Endothelial cell of umbilical vein (primary cell): Measurements from ENCODE around the gene TLR8. TPM values are rescaled to one million over a fixed set of nuclear protein-coding genes. Genes with fewer than 3 reads are reported as not detected.

Experiments used
- BruUV-seq: library from RNA; stranded (reverse); fragments of 400-500 nt; replicated peaks from 2 replicates; lab custom pipeline; 2021; lab: Mats Ljungman, UMichigan
- CTCF ChIA-PET: fragments of 300-600, 350-600 bp; sonication (Branson Sonifier 250); formaldehyde crosslinking; loops from one replicate; lab custom pipeline; 2021; ENCODE audit warnings: antibody characterized with exemption, inconsistent platforms; lab: Charles Lee
- POLR2A ChIA-PET: fragments of 300-600, 350-600 bp; sonication (Branson Sonifier 250); formaldehyde crosslinking; loops from one replicate; lab custom pipeline; 2021; ENCODE audit warnings: antibody characterized with exemption, inconsistent platforms; lab: Charles Lee
- DNase-seq: peaks from one replicate; pipeline ENCODE4 v3.0.0-alpha.2; 2011; ENCODE audit warnings: low read depth, low spot score
- FAIRE-seq: peaks from 2 replicates; lab custom pipeline; 2011; peaks lifted over from hg19 to GRCh38; lab: Jason Lieb, UNC
- H2AFZ ChIP-seq: 2 replicates; pipeline ENCODE4 v1.6.0; 2012; ENCODE audit warnings: low read depth, low read length, control low read depth, inconsistent platforms
- H3K27ac ChIP-seq: 2 replicates; pipeline ENCODE4 v1.5.1; 2011; ENCODE audit warnings: low read depth, mild to moderate bottlenecking, control low read depth, low read length, moderate library complexity; ENCODE audit not compliant: insufficient read depth
- H3K27me3 ChIP-seq, 2 experiments: 2 replicates each; pipeline versions ENCODE4 v1.6.0 to v1.6.1; 2011; ENCODE audit warnings: low read length in 2 of 2, mixed read lengths in 1 of 2; ENCODE audit not compliant: control insufficient read depth in 2 of 2, insufficient read depth in 2 of 2
- H3K36me3 ChIP-seq, 2 experiments: 2 replicates in 1 of 2; 3 replicates in 1 of 2; pipeline ENCODE4 v1.5.1; 2011; ENCODE audit warnings: low read length in 2 of 2, mild to moderate bottlenecking in 1 of 2, moderate library complexity in 1 of 2; ENCODE audit not compliant: control insufficient read depth in 2 of 2, insufficient read depth in 2 of 2; ENCODE audit errors: extremely low read depth in 1 of 2
- H3K4me1 ChIP-seq: 3 replicates; pipeline ENCODE4 v1.5.1; 2011; ENCODE audit warnings: mild to moderate bottlenecking, low read length; ENCODE audit not compliant: control insufficient read depth, insufficient read depth; ENCODE audit errors: extremely low read depth
- H3K4me2 ChIP-seq: 2 replicates; pipeline ENCODE4 v1.6.1; 2011; ENCODE audit warnings: low read length, control low read depth, mixed read lengths; ENCODE audit not compliant: insufficient read depth
- H3K4me3 ChIP-seq, 3 experiments: fragments of 200-600 bp in 1 of 3; sonication (generic), shearing (Covaris generic) in 1 of 3; replicated peaks in 1 of 3; 2 replicates each; pipeline ENCODE4 v1.5.1; 2011 to 2016; ENCODE audit warnings: control low read depth in 3 of 3, low read length in 3 of 3, mild to moderate bottlenecking in 2 of 3, inconsistent platforms in 1 of 3, low read depth in 1 of 3, moderate library complexity in 1 of 3; ENCODE audit not compliant: insufficient read depth in 1 of 3
- H3K79me2 ChIP-seq: 2 replicates; pipeline ENCODE4 v1.6.0; 2012; ENCODE audit warnings: low read length, inconsistent platforms; ENCODE audit not compliant: control insufficient read depth, insufficient read depth
- H3K9ac ChIP-seq: replicated peaks from 2 replicates; pipeline ENCODE3; 2011; ENCODE audit warnings: low read length, control low read depth; ENCODE audit not compliant: insufficient read depth; ENCODE audit errors: extremely low read depth
- H3K9me1 ChIP-seq: replicated peaks from 3 replicates; pipeline ENCODE4 v1.6.0; 2011; ENCODE audit warnings: mild to moderate bottlenecking, low read length; ENCODE audit not compliant: control insufficient read depth, insufficient read depth; ENCODE audit errors: extremely low read depth
- H3K9me3 ChIP-seq: replicated peaks from 2 replicates; pipeline ENCODE4 v1.5.1; 2012; ENCODE audit warnings: low read length, inconsistent platforms; ENCODE audit not compliant: control insufficient read depth, insufficient read depth
- H4K20me1 ChIP-seq: replicated peaks from 2 replicates; pipeline ENCODE3; 2011; ENCODE audit warnings: mild to moderate bottlenecking, low read length; ENCODE audit not compliant: control insufficient read depth, insufficient read depth; ENCODE audit errors: extremely low read depth
- CTCF ChIP-seq, 2 donors: IDR thresholded peaks; 1 replicate in 1 of 2; 2 replicates in 1 of 2; pipeline ENCODE4 v1.5.1; 2011; ENCODE audit warnings: low read length in 2 of 2, mild to moderate bottlenecking in 2 of 2, moderate library complexity in 2 of 2, control low read depth in 1 of 2, inconsistent platforms in 1 of 2, low read depth in 1 of 2; ENCODE audit not compliant: insufficient read depth in 1 of 2; ENCODE audit errors: extremely low read depth in 1 of 2
- EZH2 ChIP-seq: IDR thresholded peaks from 2 replicates; pipeline ENCODE4 v1.6.1; 2012; ENCODE audit warnings: borderline replicate concordance, low read depth, mild to moderate bottlenecking, moderate library complexity, low read length, inconsistent platforms; ENCODE audit not compliant: severe bottlenecking
- FOS ChIP-seq: IDR thresholded peaks from 2 replicates; pipeline ENCODE4 v1.6.1; 2011; ENCODE audit warnings: mild to moderate bottlenecking, low read length, moderate library complexity, borderline replicate concordance; ENCODE audit not compliant: insufficient read depth
- GATA2 ChIP-seq: IDR thresholded peaks from 2 replicates; pipeline ENCODE4 v1.7.0; 2011; ENCODE audit warnings: low read depth, mild to moderate bottlenecking, moderate library complexity, mixed read lengths, low read length; ENCODE audit not compliant: insufficient read length, insufficient read depth
- JUN ChIP-seq: IDR thresholded peaks from 2 replicates; pipeline ENCODE4 v1.6.1; 2011; ENCODE audit warnings: borderline replicate concordance, low read depth; ENCODE audit not compliant: insufficient read length, insufficient read depth
- MYC ChIP-seq: IDR thresholded peaks from one replicate; pipeline ENCODE4 v1.6.1; 2011; ENCODE audit warnings: mild to moderate bottlenecking, low read depth, low read length
- POLR2A ChIP-seq: IDR thresholded peaks from 2 replicates; pipeline ENCODE4 v1.6.1; 2012; ENCODE audit warnings: low read depth, mild to moderate bottlenecking, control low read depth, low read length
- POLR2AphosphoS5 ChIP-seq: IDR thresholded peaks from 2 replicates; pipeline ENCODE4 v1.6.1; 2012; ENCODE audit warnings: low read depth, mild to moderate bottlenecking, control low read depth, low read length, moderate library complexity; ENCODE audit not compliant: insufficient read depth
- dilution Hi-C: fragments of 300-500 bp; cut with MboI; formaldehyde crosslinking; loops from one replicate; pipeline ENCODE4 v1.15.0; 2019; ENCODE audit warnings: low sequenced_read_pairs; ENCODE audit not compliant: extremely low pct_ligation_motif_present
- intact Hi-C: fragments of 100-400 bp; cut with micrococcal nuclease; formaldehyde crosslinking; loops from one replicate; pipeline ENCODE4 v1.10.0; 2022
- polyA plus RNA-seq, 4 experiments: library from polyadenylated mRNA; depleted of rRNA in 3 of 4; stranded (reverse) in 3 of 4; unstranded in 1 of 4; fragments of >200 nt; gene quantifications; 2 replicates each; pipeline versions ENCODE4 v1.2.1 to v1.2.3, GENCODE V29; 2011 to 2012; ENCODE audit warnings: missing spikeins in 1 of 4
- total RNA-seq: library from RNA; stranded (reverse); gene quantifications from 2 replicates; pipeline ENCODE4 v1.2.3, GENCODE V29; 2021
- TF ChIP-seq, protein P1 (sequence below): IDR thresholded peaks from 2 replicates; pipeline ENCODE4 v1.6.1; 2011; ENCODE audit not compliant: insufficient read depth, insufficient read length

The TLR8 gene
- total and polyA plus RNA-seq, 2 donors (not counting 3 experiments of a cell fraction or from before 2014, with no cell fraction given), result not detected

DNA sequence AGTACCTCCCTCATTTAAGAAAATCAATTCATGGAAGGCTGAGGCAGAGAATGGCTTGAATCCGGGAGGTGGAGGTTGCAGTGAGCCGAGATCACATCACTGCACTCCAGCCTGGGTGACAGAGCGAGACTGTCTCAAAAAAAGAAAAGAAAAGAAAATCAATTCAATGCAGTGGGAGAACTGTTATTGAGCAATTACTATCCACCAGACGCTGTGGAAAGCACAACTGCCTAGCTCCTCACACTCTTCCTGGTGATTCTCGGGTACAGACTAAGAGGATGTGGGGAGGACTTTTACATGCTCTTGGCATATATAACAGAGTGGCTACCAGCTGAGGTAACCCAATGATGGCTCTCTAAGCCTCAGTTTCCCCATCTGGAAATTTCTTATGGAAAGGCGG lies 65.8 kb downstream of the TLR8 start:
- peak overlapping the region; percentile 68 for H3K27ac ChIP-seq
- no peak overlapping the region for H2AFZ ChIP-seq
- DNase-seq (no peak), FAIRE-seq (no peak)
- peaks cover 29% of the 10 kb centered on the region for H3K79me2 ChIP-seq
- H3K9ac ChIP-seq, result peak overlapping the region; percentile 16
- no peak overlapping the region for H3K4me2 ChIP-seq
- no peaks in the 10 kb centered on the region for H4K20me1 ChIP-seq
- no peaks in the 10 kb centered on the region for H3K27me3 ChIP-seq
- H3K9me1 ChIP-seq, result no peaks in the 10 kb centered on the region
- POLR2A ChIA-PET, result no interaction called here
- H3K9me3 ChIP-seq, result no peaks in the 10 kb centered on the region
- TF ChIP-seq MYC (no peak), FOS (no peak), GATA2 (no peak), EZH2 (no peak), POLR2A (no peak), POLR2AphosphoS5 (no peak), JUN (no peak), CTCF (IDR thresholded peaks at IDR 0.05; ENCODE audit: extremely low read depth in 1 of 2, insufficient read depth in 1 of 2, low read depth in 1 of 2, low read length in 2 of 2) (no peak)
- TF ChIP-seq, protein P1, sequence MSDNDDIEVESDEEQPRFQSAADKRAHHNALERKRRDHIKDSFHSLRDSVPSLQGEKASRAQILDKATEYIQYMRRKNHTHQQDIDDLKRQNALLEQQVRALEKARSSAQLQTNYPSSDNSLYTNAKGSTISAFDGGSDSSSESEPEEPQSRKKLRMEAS, result no peak
- no TSS peak for BruUV-seq
- CTCF ChIA-PET, result interaction anchor here (1.8 to 4.6 kb wide), 3 partner anchors 26 to 516 kb away, joined by 4 to 58 read pairs (median 16); no protein-coding TSS in a partner anchor
- no peak overlapping the region for H3K4me3 ChIP-seq
- H3K36me3 ChIP-seq, result peaks cover 0 to 2% of the 10 kb centered on the region in 2 experiments
- intact Hi-C loops (no loop called here), dilution Hi-C loops (no loop called here)
- H3K4me1 ChIP-seq, result peaks cover 41% of the 10 kb centered on the region

Other genes starting within 250 kb of the TLR8 start
- 36.7 and 38.0 TPM in 2 replicates for gene PRPS2, start 115.2 kb upstream of the TLR8 start, total RNA-seq
- 15.0 and 15.9 TPM in 2 replicates for gene PRPS2, start 115.2 kb upstream of the TLR8 start, polyA plus RNA-seq
- gene TLR7, start 39.5 kb upstream of the TLR8 start, total RNA-seq, result not detected in 2 replicates
- gene TLR7, start 39.5 kb upstream of the TLR8 start, polyA plus RNA-seq, result not detected in 2 replicates
- 6,742 and 6,858 TPM in 2 replicates for gene TMSB4X, start 68.5 kb downstream of the TLR8 start, total RNA-seq
- 4,136 and 4,540 TPM in 2 replicates for gene TMSB4X, start 68.5 kb downstream of the TLR8 start, polyA plus RNA-seq
- gene FAM9C, start 138.0 kb downstream of the TLR8 start, total RNA-seq, result not detected in 2 replicates
- gene FAM9C, start 138.0 kb downstream of the TLR8 start, polyA plus RNA-seq, result not detected in 2 replicates